ENCODE measurements around the gene ZNF789.
A peak's percentile ranks its signal among the peaks of the same experiment; 100 is the strongest.

Gene ZNF789

GRCh38 chr7:99490878-99491277 lies 18.2 kb downstream of the ZNF789 start:
- intact Hi-C loops (cut with DNase I; ENCODE audit: low total_unique reads) = no loop called here
- no peak for TF ChIP-seq CTCF (IDR thresholded peaks at IDR 0.05)
- Histone ChIP-seq H3K27me3 (no peaks in the 10 kb centered on the region), H3K27ac (no peak overlapping the region), H3K9me3 (peaks cover 0 to 22% (median 20%) of the 10 kb centered on the region in 3 donors), H3K4me3 (no peak overlapping the region), H3K4me1 (no peaks in the 10 kb centered on the region), H3K36me3 (peaks cover 39 to 57% (median 40%) of the 10 kb centered on the region in 3 donors)
- DNase-seq = no peak

GRCh38 chr7:99493823-99494222 lies 21.1 kb downstream of the ZNF789 start:
- Histone ChIP-seq H3K4me3 (no peak overlapping the region), H3K36me3 (peaks cover 49 to 75% (median 66%) of the 10 kb centered on the region in 3 donors), H3K27me3 (no peaks in the 10 kb centered on the region), H3K9me3 (peaks cover 0 to 22% (median 20%) of the 10 kb centered on the region in 3 donors), H3K4me1 (peaks cover 0 to 17% (median 16%) of the 10 kb centered on the region in 4 donors), H3K27ac (no peak overlapping the region)
- intact Hi-C loops (cut with DNase I; ENCODE audit: low total_unique reads) = no loop called here
- no peak for DNase-seq
- no peak for TF ChIP-seq CTCF (IDR thresholded peaks at IDR 0.05)

GRCh38 chr7:99497766-99498545 lies 25.3 kb downstream of the ZNF789 start:
- intact Hi-C loops (cut with DNase I; ENCODE audit: low total_unique reads) = no loop called here
- Histone ChIP-seq H3K4me1 (peaks cover 0 to 29% (median 23%) of the 10 kb centered on the region in 4 donors), H3K4me3 (peak overlapping the region; percentile 90 to 96), H3K27me3 (no peaks in the 10 kb centered on the region), H3K27ac (no peak overlapping the region), H3K36me3 (peaks cover 38 to 56% (median 55%) of the 10 kb centered on the region in 3 donors), H3K9me3 (peaks cover 0 to 22% (median 20%) of the 10 kb centered on the region in 3 donors)
- DNase-seq = no peak
- no peak for TF ChIP-seq CTCF (IDR thresholded peaks at IDR 0.05)

GRCh38 chr7:99498546-99498944 lies 25.9 kb downstream of the ZNF789 start:
- peaks cover 0 to 16% (median 15%) of the 10 kb centered on the region in 3 donors for H3K9me3 ChIP-seq
- peak overlapping the region; percentile 90 to 96 for H3K4me3 ChIP-seq
- peaks cover 0 to 29% (median 23%) of the 10 kb centered on the region in 4 donors for H3K4me1 ChIP-seq
- intact Hi-C loops (cut with DNase I; ENCODE audit: low total_unique reads) = no loop called here
- peaks cover 32 to 50% (median 50%) of the 10 kb centered on the region in 3 donors for H3K36me3 ChIP-seq
- no peak for TF ChIP-seq CTCF (IDR thresholded peaks at IDR 0.05)
- peak in 1 of 2 donors; percentile 48 for DNase-seq
- no peaks in the 10 kb centered on the region for H3K27me3 ChIP-seq
- peak overlapping the region; percentile 95 to 97 for H3K27ac ChIP-seq

GRCh38 chr7:99499371-99499720 lies 26.7 kb downstream of the ZNF789 start:
- Histone ChIP-seq H3K4me1 (peaks cover 0 to 36% (median 26%) of the 10 kb centered on the region in 4 donors), H3K4me3 (peak overlapping the region; percentile 90 to 96), H3K36me3 (peaks cover 24 to 42% (median 41%) of the 10 kb centered on the region in 3 donors), H3K27me3 (no peaks in the 10 kb centered on the region), H3K27ac (peak overlapping the region; percentile 95 to 97), H3K9me3 (peaks cover 0 to 8% (median 7%) of the 10 kb centered on the region in 3 donors)
- no peak for DNase-seq
- TF ChIP-seq CTCF (IDR thresholded peaks at IDR 0.05) = no peak
- intact Hi-C loops (cut with DNase I; ENCODE audit: low total_unique reads) = no loop called here

Measured in tibial artery (tissue), 4 donors.